Measurements from ENCODE around the gene IMPACT. TPM values are rescaled to one million over a fixed set of nuclear protein-coding genes. Genes with fewer than 3 reads are reported as not detected.
A peak's percentile ranks its signal among the peaks of the same experiment; 100 is the strongest.

Gene IMPACT
- total RNA-seq, 1 experiment from 2014 or later = 30.5 TPM

- DNase-seq (ENCODE audit: low read depth) = no peak
These were observed 4.6 kb upstream of the IMPACT start for GRCh38 chr18:24421831-24422230.

DNA sequence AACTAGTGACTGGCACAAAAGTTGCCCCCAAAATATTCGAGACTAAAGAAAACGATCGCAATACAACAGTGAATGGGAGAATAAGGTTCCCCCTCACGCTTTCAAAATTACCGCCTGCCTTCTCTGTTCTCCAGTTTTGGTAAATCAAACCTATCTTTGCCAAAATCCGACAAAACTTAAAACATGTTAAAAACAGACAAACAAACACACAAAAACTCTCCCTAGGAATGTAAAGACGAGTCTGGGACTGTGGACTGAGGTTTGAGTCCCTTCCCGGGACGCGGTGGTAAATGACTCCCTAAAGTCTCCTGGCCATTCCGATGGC is 435 bp upstream of the IMPACT start:
- no peak for DNase-seq (ENCODE audit: low read depth)

DNA sequence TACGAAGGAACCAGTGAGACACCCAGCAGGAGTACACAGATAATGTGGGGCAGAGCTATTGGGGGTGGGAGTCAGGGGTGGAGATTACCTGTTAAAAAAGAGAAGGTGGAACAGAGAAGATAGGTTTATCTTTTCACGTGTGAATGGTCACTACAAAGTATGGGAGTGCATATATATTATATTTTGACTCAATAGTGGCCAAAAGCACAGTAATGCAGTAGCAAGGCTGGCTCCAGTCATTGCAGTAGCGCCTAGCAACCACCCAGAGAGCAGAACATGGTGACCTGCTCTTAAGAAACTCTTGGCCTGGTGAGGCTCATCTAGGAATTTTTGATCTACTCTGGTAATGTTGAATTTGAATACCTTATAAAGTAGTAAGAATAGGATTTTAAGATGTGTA is 1.0 kb downstream of the IMPACT start:
- peak; percentile 16 for DNase-seq (ENCODE audit: low read depth)

- no peak for DNase-seq (ENCODE audit: low read depth)
These were observed 2.2 kb downstream of the IMPACT start for GRCh38 chr18:24428709-24429108.

DNA sequence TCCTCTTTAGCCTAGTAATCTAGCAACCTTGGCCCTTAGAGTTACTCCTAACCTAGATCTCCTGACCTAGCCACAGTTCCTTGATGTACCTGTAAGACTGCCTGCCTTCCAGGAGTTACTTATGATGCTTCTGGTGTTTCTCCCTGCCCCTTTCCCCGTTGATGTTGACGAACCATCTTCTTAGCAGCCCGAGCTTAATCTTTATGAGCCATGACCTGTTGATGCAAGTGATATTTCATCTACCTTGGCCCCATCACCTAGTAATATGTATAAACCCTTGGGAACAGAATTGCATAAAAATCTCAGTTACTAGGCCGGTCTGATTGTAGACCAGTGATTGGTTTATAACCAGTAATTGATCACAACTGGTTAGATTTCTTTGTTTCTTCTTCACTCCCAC is 2.7 kb downstream of the IMPACT start:
- DNase-seq (ENCODE audit: low read depth) = no peak

DNA sequence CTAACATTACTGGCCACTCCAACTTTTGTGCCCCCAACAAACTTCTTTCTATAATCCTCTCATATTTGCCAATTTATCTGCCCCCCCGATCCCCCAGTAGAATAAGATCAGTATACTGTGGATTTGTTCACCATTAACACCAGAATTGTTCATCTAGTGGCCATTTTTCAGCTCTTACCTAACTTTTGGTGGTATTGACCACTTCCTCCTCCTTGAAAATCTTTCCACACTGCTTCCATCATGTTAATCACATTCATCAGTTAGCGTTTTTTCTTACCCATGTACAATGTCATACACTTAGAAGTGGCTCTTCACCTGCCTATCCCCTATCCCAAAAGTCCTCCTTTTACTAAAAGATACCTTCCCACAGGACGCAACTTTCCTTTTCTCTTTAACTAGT is 6.1 kb downstream of the IMPACT start:
- DNase-seq (ENCODE audit: low read depth) = no peak

GRCh38 chr18:24436939-24437338 is 10.5 kb downstream of the IMPACT start:
- DNase-seq (ENCODE audit: low read depth) = no peak

DNA sequence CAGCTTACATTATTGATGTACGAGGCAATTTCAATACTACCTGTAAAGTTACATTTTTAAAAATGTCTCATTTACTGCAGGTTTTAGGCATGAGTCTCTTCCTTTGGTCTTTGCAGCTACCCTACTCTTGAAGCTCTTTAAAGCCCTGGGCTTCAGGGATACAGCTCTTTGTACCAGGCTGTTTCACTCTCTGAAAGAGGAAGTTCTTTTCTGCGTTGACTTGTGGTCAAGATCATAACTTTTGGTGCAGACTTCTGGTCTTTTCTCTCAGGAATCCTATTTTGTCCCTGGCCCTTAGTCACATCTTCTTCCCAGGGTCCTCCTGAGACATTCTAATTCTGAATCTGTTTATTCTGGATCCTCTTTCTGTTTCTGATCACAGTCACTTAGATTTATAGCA is 17.4 kb downstream of the IMPACT start:
- DNase-seq (ENCODE audit: low read depth) = no peak

DNA sequence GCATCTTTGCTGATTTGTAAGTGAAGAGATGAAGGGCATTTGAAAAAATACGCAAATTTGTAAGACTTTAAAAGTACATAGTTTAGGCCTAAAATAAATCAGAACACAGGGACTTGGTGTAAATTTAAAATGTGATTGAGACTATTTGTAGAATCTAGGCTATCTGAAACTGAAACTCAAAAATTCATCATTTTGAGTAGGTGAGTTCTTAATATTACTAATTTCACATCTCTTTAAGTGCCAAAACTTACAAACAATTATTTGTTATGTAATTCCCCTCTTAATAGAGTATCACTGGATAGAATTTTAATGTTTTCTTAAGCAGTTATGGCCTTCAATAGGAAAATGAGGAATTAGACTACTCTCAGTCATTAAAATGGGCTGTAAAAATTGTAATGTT is 20.0 kb downstream of the IMPACT start:
- DNase-seq (ENCODE audit: low read depth) = no peak

DNA sequence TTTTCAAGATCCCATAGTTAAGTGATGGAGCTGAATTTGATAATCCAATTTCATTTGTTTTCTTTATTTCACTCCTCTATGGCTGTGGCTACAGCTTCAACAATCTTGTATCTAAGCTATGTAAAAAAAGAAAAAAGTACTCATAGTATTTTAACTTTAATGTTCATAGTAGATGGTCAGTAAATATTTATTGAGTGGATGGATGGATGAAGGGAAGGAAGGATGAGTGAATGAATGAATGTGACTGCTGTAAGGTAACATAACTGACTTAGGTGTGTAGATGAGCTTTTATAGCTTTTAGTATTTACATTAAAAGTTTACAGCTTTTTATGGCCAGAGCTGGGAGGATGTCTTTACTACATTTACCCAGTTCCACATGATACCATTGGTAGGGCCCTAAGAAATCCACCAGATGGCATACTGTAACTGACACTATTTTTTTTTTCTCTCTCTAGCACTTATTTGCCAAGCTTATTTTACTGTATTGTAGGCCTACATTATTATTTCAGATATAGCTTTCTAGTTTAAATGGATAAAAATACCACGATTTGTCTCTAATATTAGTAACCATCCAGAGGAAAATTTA is 20.6 kb downstream of the IMPACT start:
- no peak for DNase-seq (ENCODE audit: low read depth)

GRCh38 chr18:24447961-24448360 is 21.5 kb downstream of the IMPACT start:
- no peak for DNase-seq (ENCODE audit: low read depth)

DNA sequence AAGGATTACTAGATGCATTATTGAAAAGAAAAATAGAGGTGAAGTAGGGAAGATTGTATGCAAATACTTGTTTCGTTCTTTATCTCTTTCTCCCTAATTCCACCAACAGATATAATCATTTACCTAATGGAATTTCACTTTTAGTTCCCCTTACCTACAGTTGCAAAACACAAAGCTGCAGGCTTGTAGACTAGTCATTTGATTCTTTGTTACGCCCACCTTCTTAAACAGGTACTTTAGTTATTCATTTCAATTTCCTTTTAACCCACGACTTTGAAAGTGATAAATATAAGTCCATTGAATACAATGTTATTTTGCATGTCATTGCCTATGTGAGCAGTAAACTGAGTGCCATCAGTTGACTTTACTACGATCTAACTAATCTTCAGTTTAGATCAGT is 30.1 kb downstream of the IMPACT start:
- no peak for DNase-seq (ENCODE audit: low read depth)

- no peak for DNase-seq (ENCODE audit: low read depth)
These were observed 33.3 kb downstream of the IMPACT start for GRCh38 chr18:24459772-24460171.

DNA sequence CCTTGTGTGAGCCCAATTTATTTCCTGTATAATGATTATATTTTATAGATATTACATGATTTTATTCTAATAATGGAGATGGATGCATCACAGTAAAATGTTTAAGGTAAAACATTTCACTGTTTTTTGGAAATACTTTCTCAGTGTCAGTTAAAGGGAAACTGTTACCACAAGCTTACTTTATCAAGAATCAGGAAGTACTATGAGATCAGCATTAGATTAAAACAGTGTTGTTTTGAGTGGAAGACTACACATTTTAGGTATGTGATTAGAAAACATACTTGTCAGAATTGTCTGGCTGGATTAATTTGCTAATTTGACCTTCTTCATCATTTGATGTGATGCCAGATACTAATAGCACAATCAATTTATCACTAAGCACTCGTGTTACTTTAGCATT is 33.9 kb downstream of the IMPACT start, which contains the start of gene HRH4:
TSS of gene HRH4 (plus strand) at position 250 of the 400 bp plus-strand sequence. CDS start at position 342, 92 bp downstream.
- DNase-seq (ENCODE audit: low read depth) = no peak

DNA sequence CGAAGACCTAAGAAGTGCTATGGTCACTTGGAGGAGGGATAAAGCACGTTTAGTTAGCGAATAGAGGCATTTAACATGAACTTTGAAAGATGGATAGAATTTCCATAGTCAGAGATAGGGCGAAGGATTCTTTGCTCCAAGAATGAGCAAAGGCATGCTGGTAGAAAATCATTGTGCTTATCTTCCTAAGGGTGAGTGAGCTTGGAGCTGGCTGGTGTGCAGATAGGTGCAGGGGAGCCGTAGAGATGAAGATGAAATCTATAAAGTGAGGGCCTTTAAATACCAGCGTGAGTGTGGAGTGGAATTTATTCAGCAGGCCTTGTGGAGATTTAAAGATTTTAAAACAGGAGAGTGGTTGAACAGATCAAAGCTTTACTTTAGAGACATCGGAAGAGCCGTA is 35.5 kb downstream of the IMPACT start:
- DNase-seq (ENCODE audit: low read depth) = no peak

DNA sequence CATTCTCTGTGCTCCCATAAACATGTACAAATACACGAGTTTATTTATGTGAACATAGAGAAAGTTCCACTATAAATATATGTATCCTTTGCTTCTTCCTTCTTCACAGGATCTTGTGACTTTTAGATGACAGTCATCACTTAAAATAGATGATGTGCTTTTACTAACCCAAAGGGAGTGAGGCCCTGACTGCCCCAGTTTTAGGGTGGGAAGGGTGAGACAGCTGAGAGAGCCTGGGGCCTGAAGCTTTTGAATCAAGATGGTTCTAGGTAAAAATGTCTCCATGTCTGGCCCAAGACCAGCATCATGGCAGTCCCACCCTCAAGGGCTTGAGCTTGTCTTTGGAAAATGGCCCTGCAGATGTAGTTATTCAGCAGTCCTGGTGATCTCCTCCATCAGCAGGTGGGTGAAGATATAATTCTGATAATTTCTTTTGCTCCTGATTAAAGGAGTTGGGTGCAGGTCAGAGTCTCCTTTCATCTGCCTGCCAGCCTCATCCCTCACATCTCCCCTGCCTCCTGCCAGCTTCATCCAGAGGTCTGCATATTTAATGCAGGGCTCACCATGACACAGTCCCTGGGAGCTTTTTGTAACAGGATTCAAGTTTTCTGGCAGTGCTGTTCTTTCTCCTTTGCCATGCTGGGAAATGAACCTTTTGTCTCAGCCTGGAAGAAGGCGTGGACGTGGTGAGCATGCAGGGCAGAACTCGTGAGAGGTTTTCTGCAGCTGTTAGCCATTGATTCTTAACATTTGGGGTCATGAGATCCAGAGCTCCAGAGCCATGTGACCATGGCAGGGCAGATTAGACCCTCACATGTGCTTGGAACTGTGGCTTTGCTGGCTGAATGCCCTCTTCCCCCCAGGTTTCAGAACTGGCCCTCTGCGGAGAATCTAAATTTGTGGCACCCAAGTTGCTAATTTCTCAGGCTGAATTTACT is 36.6 kb downstream of the IMPACT start:
- DNase-seq (ENCODE audit: low read depth) = no peak

DNA sequence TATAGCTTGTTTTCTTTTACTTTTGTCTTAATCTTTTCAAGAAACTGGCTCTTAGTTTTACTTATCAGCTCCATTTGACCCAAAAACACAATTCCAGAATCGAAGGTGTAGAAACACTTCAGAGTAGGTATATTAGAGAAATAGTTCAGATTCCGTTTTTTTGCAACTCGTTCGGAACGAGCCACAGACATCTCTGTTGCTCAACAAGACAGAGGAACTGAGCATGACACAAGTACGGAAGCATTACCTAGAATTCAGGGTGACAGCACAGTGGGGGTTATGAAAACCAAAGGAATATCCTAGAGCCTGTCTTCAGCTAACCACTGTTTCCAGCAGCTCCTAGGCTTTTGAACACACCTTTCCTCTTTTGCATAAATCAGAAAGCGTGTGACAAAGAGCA is 39.0 kb downstream of the IMPACT start:
- DNase-seq (ENCODE audit: low read depth) = no peak

GRCh38 chr18:24466771-24467170 is 40.3 kb downstream of the IMPACT start:
- no peak for DNase-seq (ENCODE audit: low read depth)

DNA sequence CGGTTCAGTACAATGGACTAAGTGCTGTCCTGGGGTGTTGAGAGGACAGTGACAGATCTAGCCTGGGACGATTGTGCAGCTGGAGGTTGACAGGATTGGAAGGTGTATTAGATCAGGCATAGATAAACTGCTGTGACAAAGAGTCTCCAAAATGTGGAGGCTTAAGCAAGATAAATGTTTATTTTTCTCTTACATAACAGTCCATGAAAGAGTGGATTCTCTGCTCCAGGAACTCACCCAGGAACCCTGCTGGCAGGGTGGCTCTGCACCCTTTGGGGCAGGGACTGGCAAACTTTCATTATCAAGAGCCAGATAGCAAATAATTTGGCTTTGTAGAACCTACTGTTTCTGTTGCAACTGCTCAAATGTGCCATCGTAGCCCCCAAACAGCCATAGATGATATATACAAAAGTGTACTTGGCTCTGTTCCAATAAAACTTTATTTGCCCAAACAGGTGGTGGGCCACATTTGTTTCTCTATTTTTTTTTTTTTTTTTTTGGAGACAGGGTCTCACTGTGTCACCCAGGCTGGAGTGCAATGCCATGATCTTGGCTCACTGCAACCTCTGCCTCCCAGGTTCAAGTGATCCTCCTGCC is 43.6 kb downstream of the IMPACT start:
- DNase-seq (ENCODE audit: low read depth) = no peak

- no peak for DNase-seq (ENCODE audit: low read depth)
These were observed 44.3 kb downstream of the IMPACT start for GRCh38 chr18:24470805-24471204.

GRCh38 chr18:24472591-24472990 is 46.1 kb downstream of the IMPACT start:
- no peak for DNase-seq (ENCODE audit: low read depth)

DNA sequence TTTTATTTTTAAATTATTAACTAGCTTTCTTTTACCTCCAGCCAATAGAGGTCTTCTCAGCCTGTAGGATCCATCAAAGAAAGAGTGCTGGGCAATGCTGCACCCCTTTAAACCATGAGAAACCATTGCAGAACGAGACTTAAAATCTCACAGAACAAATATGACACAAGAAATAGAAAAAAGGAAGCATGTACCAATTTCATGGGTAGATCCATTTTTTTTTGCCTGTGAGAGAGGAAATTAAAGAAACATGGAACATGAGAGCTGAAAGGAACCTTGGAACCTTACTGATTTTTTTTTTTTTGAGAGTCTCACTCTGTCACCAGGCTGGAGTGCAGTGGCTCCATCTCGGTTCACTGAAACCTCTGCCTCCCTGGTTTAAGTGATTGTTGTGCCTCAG is 47.9 kb downstream of the IMPACT start:
- DNase-seq (ENCODE audit: low read depth) = no peak

Data from RPMI7951 (cell line).